ENCODE data around the gene CLIC5.

Gene CLIC5

GRCh38 chr6:45964300-45964699 lies 51.4 kb downstream of the CLIC5 start:
- peaks cover 2% of the 10 kb centered on the region for H3K4me1 ChIP-seq (ENCODE audit: control insufficient read depth, low read depth, low read length)
- H2BK15ac ChIP-seq (replicated peaks; ENCODE audit: low read depth) = peak overlapping the region; percentile 79
- H2AK5ac ChIP-seq (ENCODE audit: low read length) = no peak overlapping the region
- H3K27me3 ChIP-seq (ENCODE audit: insufficient read depth, low read length, poor library complexity) = no peaks in the 10 kb centered on the region
- H3K79me1 ChIP-seq (ENCODE audit: low read length) = no peaks in the 10 kb centered on the region
- H3K4me3 ChIP-seq (ENCODE audit: low read length) = no peak overlapping the region
- no peak overlapping the region for H3K18ac ChIP-seq (ENCODE audit: low read length)
- H2BK120ac ChIP-seq (ENCODE audit: low read depth, low read length) = no peak overlapping the region
- no peak overlapping the region for H3K4ac ChIP-seq (ENCODE audit: low read depth, low read length)
- no CpG with 5 or more reads among the region's 2 CpGs for WGBS (ENCODE audit: extremely low coverage, insufficient coverage, low lambda C conversion rate)
- no peak overlapping the region for H4K5ac ChIP-seq (ENCODE audit: low read length)
- H3K79me2 ChIP-seq (ENCODE audit: control insufficient read depth, insufficient read depth, low read length) = no peaks in the 10 kb centered on the region
- no peaks in the 10 kb centered on the region for H3K36me3 ChIP-seq (ENCODE audit: control insufficient read depth, insufficient read depth, low read length)
- no peak overlapping the region for H3K23ac ChIP-seq (ENCODE audit: low read length)
- H4K8ac ChIP-seq (ENCODE audit: low read depth, low read length) = no peak overlapping the region
- H3K9ac ChIP-seq (ENCODE audit: low read length) = no peak overlapping the region
- H3K56ac ChIP-seq (ENCODE audit: low read length) = no peak overlapping the region
- no peak overlapping the region for H3K27ac ChIP-seq (ENCODE audit: low read depth, low read length)
- no peak overlapping the region for H2BK5ac ChIP-seq (ENCODE audit: low read length)
- no peak for DNase-seq
- no peak overlapping the region for H3K4me2 ChIP-seq (ENCODE audit: low read length)

GRCh38 chr6:45963896-45964295 lies 51.8 kb downstream of the CLIC5 start:
- DNase-seq = no peak
- no peak overlapping the region for H3K18ac ChIP-seq (ENCODE audit: low read length)
- no peak overlapping the region for H3K4me2 ChIP-seq (ENCODE audit: low read length)
- H2BK5ac ChIP-seq (ENCODE audit: low read length) = no peak overlapping the region
- no peak overlapping the region for H3K23ac ChIP-seq (ENCODE audit: low read length)
- H3K27me3 ChIP-seq (ENCODE audit: insufficient read depth, low read length, poor library complexity) = no peaks in the 10 kb centered on the region
- H3K27ac ChIP-seq (ENCODE audit: low read depth, low read length) = no peak overlapping the region
- no peak overlapping the region for H3K56ac ChIP-seq (ENCODE audit: low read length)
- H3K79me1 ChIP-seq (ENCODE audit: low read length) = no peaks in the 10 kb centered on the region
- H3K4me3 ChIP-seq (ENCODE audit: low read length) = no peak overlapping the region
- no peak overlapping the region for H3K9ac ChIP-seq (ENCODE audit: low read length)
- H2AK5ac ChIP-seq (ENCODE audit: low read length) = no peak overlapping the region
- H2BK15ac ChIP-seq (replicated peaks; ENCODE audit: low read depth) = no peak overlapping the region
- H3K36me3 ChIP-seq (ENCODE audit: control insufficient read depth, insufficient read depth, low read length) = no peaks in the 10 kb centered on the region
- H3K79me2 ChIP-seq (ENCODE audit: control insufficient read depth, insufficient read depth, low read length) = no peaks in the 10 kb centered on the region
- no peak overlapping the region for H2BK120ac ChIP-seq (ENCODE audit: low read depth, low read length)
- no peak overlapping the region for H3K4ac ChIP-seq (ENCODE audit: low read depth, low read length)
- H4K8ac ChIP-seq (ENCODE audit: low read depth, low read length) = no peak overlapping the region
- H4K5ac ChIP-seq (ENCODE audit: low read length) = no peak overlapping the region
- peaks cover 2% of the 10 kb centered on the region for H3K4me1 ChIP-seq (ENCODE audit: control insufficient read depth, low read depth, low read length)

GRCh38 chr6:45961125-45961524 lies 54.5 kb downstream of the CLIC5 start:
- H4K5ac ChIP-seq (ENCODE audit: low read length) = no peak overlapping the region
- H3K4me3 ChIP-seq (ENCODE audit: low read length) = no peak overlapping the region
- WGBS (ENCODE audit: extremely low coverage, insufficient coverage, low lambda C conversion rate) = no CpG with 5 or more reads among the region's 2 CpGs
- H3K27me3 ChIP-seq (ENCODE audit: insufficient read depth, low read length, poor library complexity) = no peaks in the 10 kb centered on the region
- H2AK5ac ChIP-seq (ENCODE audit: low read length) = no peak overlapping the region
- no peak overlapping the region for H3K56ac ChIP-seq (ENCODE audit: low read length)
- no peaks in the 10 kb centered on the region for H3K79me1 ChIP-seq (ENCODE audit: low read length)
- no peak overlapping the region for H3K27ac ChIP-seq (ENCODE audit: low read depth, low read length)
- no peak overlapping the region for H4K8ac ChIP-seq (ENCODE audit: low read depth, low read length)
- no peak overlapping the region for H2BK15ac ChIP-seq (replicated peaks; ENCODE audit: low read depth)
- no peak overlapping the region for H3K4ac ChIP-seq (ENCODE audit: low read depth, low read length)
- no peak overlapping the region for H3K23ac ChIP-seq (ENCODE audit: low read length)
- H3K18ac ChIP-seq (ENCODE audit: low read length) = no peak overlapping the region
- no peaks in the 10 kb centered on the region for H3K36me3 ChIP-seq (ENCODE audit: control insufficient read depth, insufficient read depth, low read length)
- H2BK120ac ChIP-seq (ENCODE audit: low read depth, low read length) = no peak overlapping the region
- H3K4me1 ChIP-seq (ENCODE audit: control insufficient read depth, low read depth, low read length) = no peaks in the 10 kb centered on the region
- no peak overlapping the region for H3K4me2 ChIP-seq (ENCODE audit: low read length)
- no peak overlapping the region for H3K9ac ChIP-seq (ENCODE audit: low read length)
- H2BK5ac ChIP-seq (ENCODE audit: low read length) = no peak overlapping the region
- DNase-seq = no peak
- no peaks in the 10 kb centered on the region for H3K79me2 ChIP-seq (ENCODE audit: control insufficient read depth, insufficient read depth, low read length)

GRCh38 chr6:45959534-45960145 lies 56.0 kb downstream of the CLIC5 start:
- no peak overlapping the region for H3K4me2 ChIP-seq (ENCODE audit: low read length)
- H3K9ac ChIP-seq (ENCODE audit: low read length) = no peak overlapping the region
- no peaks in the 10 kb centered on the region for H3K4me1 ChIP-seq (ENCODE audit: control insufficient read depth, low read depth, low read length)
- H3K23ac ChIP-seq (ENCODE audit: low read length) = no peak overlapping the region
- no peaks in the 10 kb centered on the region for H3K36me3 ChIP-seq (ENCODE audit: control insufficient read depth, insufficient read depth, low read length)
- H3K4me3 ChIP-seq (ENCODE audit: low read length) = no peak overlapping the region
- H3K18ac ChIP-seq (ENCODE audit: low read length) = no peak overlapping the region
- no peak overlapping the region for H3K4ac ChIP-seq (ENCODE audit: low read depth, low read length)
- no peak overlapping the region for H2AK5ac ChIP-seq (ENCODE audit: low read length)
- no peaks in the 10 kb centered on the region for H3K79me1 ChIP-seq (ENCODE audit: low read length)
- H2BK5ac ChIP-seq (ENCODE audit: low read length) = no peak overlapping the region
- no peaks in the 10 kb centered on the region for H3K79me2 ChIP-seq (ENCODE audit: control insufficient read depth, insufficient read depth, low read length)
- no CpG with 5 or more reads among the region's 4 CpGs for WGBS (ENCODE audit: extremely low coverage, insufficient coverage, low lambda C conversion rate)
- no peak overlapping the region for H3K56ac ChIP-seq (ENCODE audit: low read length)
- no peaks in the 10 kb centered on the region for H3K27me3 ChIP-seq (ENCODE audit: insufficient read depth, low read length, poor library complexity)
- DNase-seq = no peak
- no peak overlapping the region for H3K27ac ChIP-seq (ENCODE audit: low read depth, low read length)
- H4K5ac ChIP-seq (ENCODE audit: low read length) = no peak overlapping the region
- no peak overlapping the region for H2BK120ac ChIP-seq (ENCODE audit: low read depth, low read length)
- H2BK15ac ChIP-seq (replicated peaks; ENCODE audit: low read depth) = no peak overlapping the region
- H4K8ac ChIP-seq (ENCODE audit: low read depth, low read length) = no peak overlapping the region

GRCh38 chr6:45956663-45957062 lies 59.0 kb downstream of the CLIC5 start:
- DNase-seq = no peak
- WGBS (ENCODE audit: extremely low coverage, insufficient coverage, low lambda C conversion rate) = no CpG with 5 or more reads among the region's 7 CpGs

GRCh38 chr6:45956176-45956575 lies 59.5 kb downstream of the CLIC5 start:
- no CpG with 5 or more reads among the region's 5 CpGs for WGBS (ENCODE audit: extremely low coverage, insufficient coverage, low lambda C conversion rate)

More at GRCh38 chr6:45956663-45957062, 59.0 kb downstream of the CLIC5 start:
- H3K36me3 ChIP-seq (ENCODE audit: control insufficient read depth, insufficient read depth, low read length) = no peaks in the 10 kb centered on the region
- H3K27me3 ChIP-seq (ENCODE audit: insufficient read depth, low read length, poor library complexity) = no peaks in the 10 kb centered on the region
- no peaks in the 10 kb centered on the region for H3K4me1 ChIP-seq (ENCODE audit: control insufficient read depth, low read depth, low read length)
- no peak overlapping the region for H2BK120ac ChIP-seq (ENCODE audit: low read depth, low read length)
- H3K4me2 ChIP-seq (ENCODE audit: low read length) = no peak overlapping the region
- H3K9ac ChIP-seq (ENCODE audit: low read length) = no peak overlapping the region
- H2BK15ac ChIP-seq (replicated peaks; ENCODE audit: low read depth) = no peak overlapping the region
- no peak overlapping the region for H2AK5ac ChIP-seq (ENCODE audit: low read length)
- no peak overlapping the region for H4K8ac ChIP-seq (ENCODE audit: low read depth, low read length)
- H3K56ac ChIP-seq (ENCODE audit: low read length) = no peak overlapping the region
- H3K23ac ChIP-seq (ENCODE audit: low read length) = no peak overlapping the region
- no peaks in the 10 kb centered on the region for H3K79me1 ChIP-seq (ENCODE audit: low read length)
- H4K5ac ChIP-seq (ENCODE audit: low read length) = no peak overlapping the region
- no peak overlapping the region for H3K4ac ChIP-seq (ENCODE audit: low read depth, low read length)
- H3K79me2 ChIP-seq (ENCODE audit: control insufficient read depth, insufficient read depth, low read length) = no peaks in the 10 kb centered on the region
- no peak overlapping the region for H3K27ac ChIP-seq (ENCODE audit: low read depth, low read length)
- H2BK5ac ChIP-seq (ENCODE audit: low read length) = no peak overlapping the region
- H3K4me3 ChIP-seq (ENCODE audit: low read length) = no peak overlapping the region
- H3K18ac ChIP-seq (ENCODE audit: low read length) = no peak overlapping the region

More at GRCh38 chr6:45956176-45956575, 59.5 kb downstream of the CLIC5 start:
- H3K56ac ChIP-seq (ENCODE audit: low read length) = no peak overlapping the region
- no peaks in the 10 kb centered on the region for H3K36me3 ChIP-seq (ENCODE audit: control insufficient read depth, insufficient read depth, low read length)
- no peak overlapping the region for H4K8ac ChIP-seq (ENCODE audit: low read depth, low read length)
- no peak overlapping the region for H3K4me3 ChIP-seq (ENCODE audit: low read length)
- no peak overlapping the region for H2BK120ac ChIP-seq (ENCODE audit: low read depth, low read length)
- no peak overlapping the region for H2BK15ac ChIP-seq (replicated peaks; ENCODE audit: low read depth)
- no peak overlapping the region for H3K18ac ChIP-seq (ENCODE audit: low read length)
- H2BK5ac ChIP-seq (ENCODE audit: low read length) = no peak overlapping the region
- H3K23ac ChIP-seq (ENCODE audit: low read length) = no peak overlapping the region
- H4K5ac ChIP-seq (ENCODE audit: low read length) = no peak overlapping the region
- H3K4me1 ChIP-seq (ENCODE audit: control insufficient read depth, low read depth, low read length) = no peaks in the 10 kb centered on the region
- no peak overlapping the region for H3K4ac ChIP-seq (ENCODE audit: low read depth, low read length)
- H3K27me3 ChIP-seq (ENCODE audit: insufficient read depth, low read length, poor library complexity) = no peaks in the 10 kb centered on the region
- no peak overlapping the region for H3K4me2 ChIP-seq (ENCODE audit: low read length)
- H2AK5ac ChIP-seq (ENCODE audit: low read length) = no peak overlapping the region
- DNase-seq = no peak
- H3K79me2 ChIP-seq (ENCODE audit: control insufficient read depth, insufficient read depth, low read length) = no peaks in the 10 kb centered on the region
- H3K79me1 ChIP-seq (ENCODE audit: low read length) = no peaks in the 10 kb centered on the region
- no peak overlapping the region for H3K27ac ChIP-seq (ENCODE audit: low read depth, low read length)
- no peak overlapping the region for H3K9ac ChIP-seq (ENCODE audit: low read length)

Measured in mesendoderm (in vitro differentiated cells).